Measurements from ENCODE around the gene PNCK.

- TF ChIP-seq CTCF (IDR thresholded peaks at IDR 0.05) (no peak), POLR2A (IDR thresholded peaks at IDR 0.05) (no peak)
Measured at GRCh38 chrX:153709726-153710674, 36.4 kb upstream of the PNCK start.

Data from body of pancreas (tissue), 4 donors.